Stimulated activated CD4-positive, alpha-beta T cell treated with anti-CD3 and anti-CD28 coated beads, Interleukin-4, amount 100 ng/mL, for 4 hours (primary cell): ENCODE measurements around the gene PPP1R8.
"Not testable (repeated sequence)": the region's sequence is repeated elsewhere in the genome, so short reads cannot be mapped to it uniquely, and the experiment has no call there.

Experiments
- DNase-seq, 2 experiments: peaks; one replicate each; pipeline ENCODE4 v3.0.0-alpha.2; 2020

PPP1R8 gene

GRCh38 chr1:27833470-27833869 lies 2.9 kb downstream of the PPP1R8 start:
- no peak for DNase-seq

DNA sequence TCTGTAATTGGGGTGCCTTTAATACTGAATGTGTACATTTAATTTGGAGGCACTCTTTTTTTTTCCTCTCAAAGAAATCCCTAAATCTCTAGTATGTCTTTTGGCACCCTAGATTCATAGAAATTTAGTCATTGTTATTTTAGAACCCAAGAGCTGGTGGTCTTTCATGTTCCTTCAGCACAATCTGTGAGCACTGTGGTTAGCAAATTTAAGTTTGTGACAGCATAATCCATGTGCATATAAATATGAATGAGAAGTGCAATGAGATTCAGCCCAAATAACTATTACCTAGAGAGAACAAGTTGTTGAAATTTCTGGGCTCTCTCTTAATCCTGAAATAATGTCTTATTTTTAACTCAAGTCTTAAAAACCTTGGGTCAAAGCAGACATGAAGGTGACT lies 4.5 kb downstream of the PPP1R8 start:
- DNase-seq = no peak

DNA sequence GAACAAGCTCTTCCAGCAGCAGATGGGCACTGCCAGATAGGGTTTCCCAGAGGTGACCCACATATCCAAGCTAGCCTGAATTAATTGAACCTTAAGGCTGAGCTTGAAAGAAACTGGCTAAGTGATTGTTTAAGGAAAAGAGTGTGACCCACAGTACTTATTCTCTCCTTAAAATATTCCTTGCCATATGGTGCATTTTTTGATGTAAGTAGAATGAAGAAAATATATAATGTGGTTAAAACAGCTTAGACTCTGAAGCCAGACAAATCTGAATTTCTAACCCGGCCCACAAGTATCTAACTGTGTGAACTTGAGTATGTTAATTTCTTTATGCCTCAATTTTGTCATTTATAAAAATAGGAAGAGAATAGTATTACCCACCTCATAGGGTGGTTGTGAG lies 4.9 kb downstream of the PPP1R8 start:
- DNase-seq = no peak

GRCh38 chr1:27849951-27850350 lies 19.4 kb downstream of the PPP1R8 start:
- no peak for DNase-seq

- DNase-seq = no peak
Measured at GRCh38 chr1:27855085-27855484, 24.5 kb downstream of the PPP1R8 start.

- no peak for DNase-seq
Measured at GRCh38 chr1:27856561-27857343, 26.2 kb downstream of the PPP1R8 start.

DNA sequence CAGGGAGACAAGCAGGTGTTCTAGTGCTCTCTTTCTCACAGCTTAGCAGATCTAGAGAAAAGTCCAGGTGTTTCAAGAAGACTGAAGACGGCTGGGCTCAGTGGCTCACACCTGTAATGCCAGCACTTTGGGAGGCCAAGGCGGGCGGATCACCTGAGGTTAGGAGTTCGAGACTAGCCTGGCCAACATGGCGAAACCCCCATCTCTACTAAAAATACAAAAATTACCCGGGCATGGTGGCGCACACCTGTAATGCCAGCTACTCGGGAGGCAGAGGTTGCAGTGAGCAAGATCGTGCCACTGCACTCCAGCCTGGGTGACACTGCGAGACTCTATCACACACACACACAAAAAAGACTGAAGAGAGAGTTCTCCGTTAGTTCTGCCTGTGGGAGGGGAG lies 27.0 kb downstream of the PPP1R8 start:
- DNase-seq = not testable (repeated sequence)

GRCh38 chr1:27858072-27858948 lies 27.7 kb downstream of the PPP1R8 start:
- DNase-seq = peak; percentile 77 to 84

DNA sequence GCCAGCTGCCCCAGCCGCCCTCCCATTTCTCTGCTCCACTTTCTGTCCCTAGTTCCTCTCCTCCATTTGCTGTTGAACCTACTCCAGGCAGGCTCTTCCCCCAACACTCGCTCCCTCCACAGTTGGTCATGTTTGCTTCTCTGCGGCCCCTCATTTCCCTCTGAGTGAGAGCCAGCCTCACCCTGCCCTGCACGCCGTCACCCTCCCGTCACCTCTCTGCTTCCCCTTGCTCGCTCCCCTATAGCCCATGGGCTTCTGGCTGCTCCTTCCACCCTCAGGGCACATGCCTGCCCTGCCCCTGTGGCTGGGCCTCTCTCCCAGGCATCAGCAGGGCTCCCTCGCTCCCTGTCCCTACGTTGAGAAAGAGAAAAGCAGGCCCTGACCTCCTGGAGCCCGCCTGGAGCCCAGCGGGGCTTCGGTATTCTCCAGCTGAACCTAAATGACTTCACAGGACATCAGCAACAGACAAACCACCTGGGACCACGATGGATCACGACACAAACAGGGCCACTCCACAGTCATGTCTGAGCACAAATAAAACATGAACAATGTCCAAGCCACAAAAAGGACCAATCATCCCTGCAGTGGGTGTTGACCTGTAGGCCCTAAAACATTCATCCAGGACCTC lies 28.5 kb downstream of the PPP1R8 start:
- DNase-seq = no peak

DNA sequence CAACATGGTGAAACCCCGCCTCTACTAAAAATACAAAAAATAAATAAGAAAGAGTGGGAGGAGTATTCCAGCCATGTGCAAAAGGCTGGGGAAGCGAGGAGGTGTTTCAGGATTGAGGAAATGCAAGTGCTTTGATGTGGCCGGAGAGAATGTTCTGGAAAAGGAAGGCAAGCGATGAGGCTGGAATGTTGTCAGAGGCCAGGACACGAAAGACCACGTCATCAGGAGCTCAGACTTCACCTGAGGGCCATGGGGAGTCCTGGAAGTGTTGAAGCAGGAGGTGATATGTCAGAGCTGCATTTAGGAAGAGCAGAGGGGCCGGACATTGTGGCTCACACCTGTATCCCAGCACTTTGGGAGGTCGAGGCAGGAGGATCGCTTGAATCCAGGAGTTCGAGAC lies 30.9 kb downstream of the PPP1R8 start:
- DNase-seq = no peak

DNA sequence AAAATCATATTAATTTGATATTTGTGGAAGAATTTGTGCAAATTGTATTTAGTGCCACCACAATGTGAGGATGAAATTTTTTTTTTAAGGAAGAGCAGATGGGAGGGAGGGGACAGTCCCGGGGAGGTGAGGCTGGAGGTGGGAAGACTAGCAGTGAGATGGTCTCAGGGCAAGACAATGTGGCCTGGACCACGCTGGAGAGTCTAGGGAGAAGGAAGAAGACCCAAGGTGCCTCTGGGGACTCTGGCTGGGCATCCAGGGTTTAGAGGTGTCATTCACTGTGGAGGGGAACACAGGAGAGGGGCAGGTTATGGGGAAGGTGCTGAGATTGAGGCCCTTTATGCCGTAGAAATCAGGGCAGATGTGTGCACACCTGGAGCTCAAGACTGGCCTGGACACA lies 31.4 kb downstream of the PPP1R8 start:
- no peak for DNase-seq

GRCh38 chr1:27862671-27863537 lies 32.3 kb downstream of the PPP1R8 start:
- DNase-seq = no peak

GRCh38 chr1:27863538-27863915 lies 32.9 kb downstream of the PPP1R8 start:
- no peak for DNase-seq

GRCh38 chr1:27864264-27864895 lies 33.8 kb downstream of the PPP1R8 start:
- DNase-seq = peak; percentile 33 to 50

- no peak for DNase-seq
Measured at GRCh38 chr1:27865821-27866220, 35.2 kb downstream of the PPP1R8 start.

DNA sequence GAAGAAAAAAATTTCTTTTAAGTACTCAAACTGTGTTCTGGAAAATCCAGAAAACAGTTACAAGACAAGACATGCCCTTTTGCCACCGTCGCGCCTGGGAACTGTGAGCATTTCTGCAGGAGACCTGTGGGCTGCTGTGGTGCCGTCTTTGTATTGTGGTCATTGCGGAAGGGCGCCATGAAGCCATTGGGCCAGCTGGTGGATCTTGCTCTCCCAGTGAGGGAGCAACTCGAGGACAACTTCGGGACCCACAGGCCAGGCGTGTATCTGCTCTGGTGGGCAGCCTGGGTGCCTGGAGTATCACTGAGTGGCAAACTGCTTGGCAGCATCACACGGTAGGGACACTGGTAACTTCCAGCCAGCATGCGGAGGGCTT lies 38.0 kb downstream of the PPP1R8 start:
- no peak for DNase-seq

GRCh38 chr1:27868932-27869718 lies 38.5 kb downstream of the PPP1R8 start:
- peak; percentile 39 to 62 for DNase-seq

DNA sequence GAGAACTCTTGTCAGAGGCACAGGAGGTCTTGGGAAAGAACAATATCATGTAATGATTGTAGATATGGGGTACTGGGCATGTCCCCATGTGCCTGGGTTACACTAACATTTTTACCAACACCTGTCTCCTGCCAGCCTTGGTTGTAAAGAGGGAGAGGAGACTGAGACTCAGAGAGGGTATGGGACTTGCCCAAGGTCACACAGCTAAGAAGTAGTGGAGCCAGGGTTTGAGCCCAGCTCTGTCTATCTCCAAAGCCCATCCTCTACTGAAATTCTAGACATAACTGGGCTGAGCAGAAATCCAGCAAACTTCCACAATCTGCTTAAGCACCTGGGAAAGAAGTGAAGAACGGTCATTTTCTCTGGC lies 39.1 kb downstream of the PPP1R8 start:
- DNase-seq = no peak

DNA sequence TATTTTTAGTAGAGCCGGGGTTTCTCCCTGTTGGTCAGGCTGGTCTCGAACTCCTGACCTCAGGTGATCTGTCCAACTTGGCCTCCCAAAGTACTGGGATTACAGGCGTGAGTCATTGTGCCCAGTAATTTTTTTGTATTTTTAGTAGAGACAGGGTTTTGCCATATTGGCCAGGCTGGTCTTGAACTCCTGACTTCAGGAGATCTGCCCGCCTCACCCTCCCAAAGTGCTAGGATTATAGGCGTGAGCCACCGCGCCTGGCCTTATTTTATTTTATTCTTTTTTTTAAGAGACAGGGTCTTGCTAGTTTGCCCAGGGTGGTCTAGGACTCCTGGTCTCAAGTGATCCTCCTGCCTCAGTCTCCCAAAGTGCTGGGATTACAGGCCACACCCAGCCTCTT lies 40.5 kb downstream of the PPP1R8 start:
- not testable (repeated sequence) for DNase-seq

- DNase-seq = peak; percentile 72 to 84
Measured at GRCh38 chr1:27872059-27872801, 41.6 kb downstream of the PPP1R8 start, which contains the start of gene THEMIS2. TSS of gene THEMIS2 (plus strand) at chr1:27872544. CDS start at chr1:27872572, 28 bp downstream.
